ENCODE results near the gene CLK4. TPM values are rescaled to one million over a fixed set of nuclear protein-coding genes. Genes with fewer than 3 reads are reported as not detected.

Gene CLK4
- 10 to 100 TPM; 10.8 to 19.1 (median 11.7) TPM for total RNA-seq
- long read RNA-seq, partial matches to known transcripts: 0 of 5 reads
- long read RNA-seq, other reads (novel, unspliced or antisense): 1 of 5 reads

DNA sequence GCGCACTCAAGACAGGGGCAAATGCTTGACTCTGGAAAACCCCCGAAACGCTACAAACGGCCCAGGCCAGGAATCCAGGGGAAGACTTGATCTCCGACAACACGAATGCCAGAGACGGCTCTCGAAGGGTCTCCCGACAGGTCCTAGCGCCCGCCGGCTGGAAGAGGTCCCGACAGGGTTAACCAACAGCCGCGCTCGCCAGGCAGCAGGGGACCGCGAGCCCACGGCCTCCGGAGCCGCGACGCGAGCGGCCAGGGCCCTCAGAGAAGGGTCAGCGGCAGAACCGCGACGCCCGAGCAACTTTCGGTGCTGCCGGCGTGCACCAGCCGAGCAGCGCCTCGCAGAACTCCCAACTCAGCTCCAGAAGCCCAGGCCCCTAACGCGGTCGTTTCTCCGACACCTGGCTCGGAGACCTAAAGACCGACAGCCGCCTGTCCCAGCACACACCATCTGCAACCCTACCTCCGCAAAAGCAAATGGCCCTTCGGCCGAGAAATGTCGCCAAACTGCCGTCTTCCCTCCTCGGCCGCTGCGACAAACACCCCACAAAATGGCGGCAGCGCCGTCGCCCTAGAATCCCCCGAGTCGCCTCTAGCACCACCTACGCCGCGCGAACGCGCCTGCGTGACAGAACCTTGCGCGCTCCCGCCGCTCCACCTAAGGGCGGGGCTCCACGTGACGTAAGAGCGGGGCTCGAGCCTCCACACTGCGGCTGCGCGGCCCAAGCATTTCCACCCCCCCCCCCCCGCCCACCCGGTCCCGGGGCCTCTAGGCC lies at the start of gene CLK4:
CLK4 (minus strand) TSS at position 567 of the 775 bp plus-strand sequence. CDS start 3,634 bp downstream, outside the sequence.
- Histone ChIP-seq H3K27me3 (no peaks in the 10 kb centered on the region), H3K36me3 (peaks cover 0 to 16% (median 8%) of the 10 kb centered on the region in 4 donors), H3K4me1 (peaks cover 0 to 21% (median 9%) of the 10 kb centered on the region in 4 donors), H3K9me3 (no peaks in the 10 kb centered on the region), H3K4me3 (peak within 1 kb of the TSS; percentile 77 to 99 (median 93)), H3K27ac (peak within 1 kb of the TSS; percentile 98 to 100 (median 99))
- DNase-seq (peak; percentile 97 to 98 (median 97)), ATAC-seq (peak; percentile 94 to 97 (median 96))
- 0% methylated on average over 8 of the region's 79 CpGs for WGBS (ENCODE audit: insufficient coverage, low coverage, low lambda C conversion rate, missing lambda C conversion rate)
- TF ChIP-seq CTCF (IDR thresholded peaks at IDR 0.05) (no peak), POLR2A (IDR thresholded peaks at IDR 0.05) (peak; percentile 75)
- intact Hi-C loops (cut with DNase I): no loop called here

GRCh38 chr5:178675922-178676321 lies 49.1 kb upstream of the CLK4 start:
- no peak for DNase-seq
- TF ChIP-seq CTCF (IDR thresholded peaks at IDR 0.05) (no peak), POLR2A (IDR thresholded peaks at IDR 0.05) (no peak)
- 68% methylated on average over 3 of the region's 3 CpGs for WGBS (ENCODE audit: insufficient coverage, low coverage, low lambda C conversion rate, missing lambda C conversion rate)

DNA sequence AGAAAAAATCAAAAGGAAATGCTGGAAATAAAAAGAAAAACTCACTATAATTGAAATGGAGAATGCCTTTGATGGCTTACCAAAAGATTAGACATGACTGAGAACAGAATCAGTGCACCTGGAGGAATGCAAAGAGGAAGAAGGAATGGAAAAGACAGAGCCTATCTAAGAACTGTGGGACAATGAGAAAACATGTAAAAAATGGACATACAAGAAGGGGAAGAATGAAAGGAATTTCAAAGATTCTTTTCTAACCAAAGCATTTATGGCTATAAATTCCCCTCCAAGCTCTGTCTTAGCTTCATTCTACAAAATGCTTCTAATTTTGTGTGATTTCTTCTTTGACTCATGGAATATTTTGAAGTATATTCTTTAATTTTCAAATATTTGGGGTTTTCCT lies 47.5 kb upstream of the CLK4 start:
- intact Hi-C loops (cut with DNase I): no loop called here
- Histone ChIP-seq H3K4me1 (no peaks in the 10 kb centered on the region), H3K27me3 (no peaks in the 10 kb centered on the region), H3K9me3 (no peaks in the 10 kb centered on the region), H3K4me3 (no peak overlapping the region), H3K36me3 (no peaks in the 10 kb centered on the region), H3K27ac (no peak overlapping the region)
- TF ChIP-seq CTCF (IDR thresholded peaks at IDR 0.05): no peak
- TF ChIP-seq POLR2A (IDR thresholded peaks at IDR 0.05): no peak
- ATAC-seq (no peak), DNase-seq (no peak)

More at GRCh38 chr5:178675922-178676321, 49.1 kb upstream of the CLK4 start:
- no peak overlapping the region for H3K27ac ChIP-seq
- no peak overlapping the region for H3K4me3 ChIP-seq
- H3K27me3 ChIP-seq: no peaks in the 10 kb centered on the region
- intact Hi-C loops (cut with DNase I): no loop called here
- no peak for ATAC-seq
- H3K4me1 ChIP-seq: no peaks in the 10 kb centered on the region
- H3K36me3 ChIP-seq: no peaks in the 10 kb centered on the region
- H3K9me3 ChIP-seq: no peaks in the 10 kb centered on the region

- H3K27me3 ChIP-seq: no peaks in the 10 kb centered on the region
- intact Hi-C loops (cut with DNase I): no loop called here
- no peak for ATAC-seq
Observed at GRCh38 chr5:178673801-178674295, 47.0 kb upstream of the CLK4 start.

More at GRCh38 chr5:178673801-178674295, 47.0 kb upstream of the CLK4 start:
- Histone ChIP-seq H3K36me3 (no peaks in the 10 kb centered on the region), H3K4me3 (no peak overlapping the region), H3K4me1 (no peaks in the 10 kb centered on the region), H3K27ac (no peak overlapping the region), H3K9me3 (no peaks in the 10 kb centered on the region)
- no peak for DNase-seq
- 47% methylated on average over 5 of the region's 10 CpGs for WGBS (ENCODE audit: insufficient coverage, low coverage, low lambda C conversion rate, missing lambda C conversion rate)
- TF ChIP-seq POLR2A (IDR thresholded peaks at IDR 0.05) (no peak), CTCF (IDR thresholded peaks at IDR 0.05) (no peak)
